Keratinocyte (primary cell): ENCODE results near the gene SLC25A10.

Experiments used
- CTCF ChIP-seq, 3 experiments: IDR thresholded peaks in 1 of 3; conservative IDR thresholded peaks in 1 of 3; optimal IDR thresholded peaks in 1 of 3; 2 replicates in 2 of 3; 3 replicates in 1 of 3; pipeline versions ENCODE3 to v1.5.1; 2011; ENCODE audit warnings: low read length in 3 of 3, mild to moderate bottlenecking in 3 of 3, moderate library complexity in 2 of 3, control low read depth in 1 of 3, inconsistent platforms in 1 of 3; ENCODE audit not compliant: insufficient read depth in 2 of 3; ENCODE audit errors: extremely low read depth in 1 of 3
- EZH2 ChIP-seq: IDR thresholded peaks from one replicate; pipeline ENCODE4 v1.6.1; 2012; ENCODE audit warnings: inconsistent platforms, mild to moderate bottlenecking, low read length, moderate library complexity

DNA sequence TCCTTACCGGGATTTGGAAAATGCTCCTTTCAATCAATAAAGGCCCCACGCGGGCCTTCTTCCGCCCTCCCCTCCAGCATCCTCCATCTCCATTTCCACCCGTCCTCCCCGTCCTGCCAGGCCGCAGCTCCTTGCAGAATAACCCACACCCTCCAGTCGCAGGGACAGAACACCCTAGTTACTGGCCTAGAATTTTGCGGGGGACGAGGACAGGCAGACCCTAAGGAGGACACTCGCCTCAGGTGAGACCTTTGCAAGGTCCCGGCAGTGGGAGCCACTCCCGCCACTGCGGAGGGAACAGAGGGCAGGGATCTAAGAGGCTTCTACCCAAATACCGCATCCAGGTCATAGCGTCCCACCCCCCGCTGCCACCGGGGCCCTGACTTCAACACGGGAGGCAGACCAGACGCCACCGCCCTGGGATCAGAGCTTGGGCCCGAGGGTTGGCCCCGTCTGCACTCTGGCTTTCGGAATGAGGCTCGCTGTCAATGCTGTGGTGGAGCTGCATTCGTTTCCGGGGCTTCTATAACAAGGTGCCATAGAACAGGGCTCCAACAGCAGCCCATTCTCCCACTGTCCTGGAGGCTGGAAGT is 26.8 kb downstream of the SLC25A10 start:
- no peak for TF ChIP-seq CTCF (optimal IDR thresholded peaks at IDR 0.05 in 1 of 3, IDR thresholded peaks at IDR 0.05 in 1 of 3, conservative IDR thresholded peaks at IDR 0.05 in 1 of 3; ENCODE audit: extremely low read depth in 1 of 3, insufficient read depth in 2 of 3, low read length in 3 of 3)
- TF ChIP-seq EZH2: no peak
